ENCODE results near the gene LRBA.
"Not testable (repeated sequence)": the region's sequence is repeated elsewhere in the genome, so short reads cannot be mapped to it uniquely, and the experiment has no call there.

Gene LRBA

GRCh38 chr4:151013944-151014343 lies 1.1 kb downstream of the LRBA start:
- no peak for DNase-seq

- no peak for DNase-seq
Measured at GRCh38 chr4:151013491-151013890, 1.6 kb downstream of the LRBA start.

GRCh38 chr4:151012820-151013219 lies 2.3 kb downstream of the LRBA start:
- DNase-seq, result peak; percentile 27

DNA sequence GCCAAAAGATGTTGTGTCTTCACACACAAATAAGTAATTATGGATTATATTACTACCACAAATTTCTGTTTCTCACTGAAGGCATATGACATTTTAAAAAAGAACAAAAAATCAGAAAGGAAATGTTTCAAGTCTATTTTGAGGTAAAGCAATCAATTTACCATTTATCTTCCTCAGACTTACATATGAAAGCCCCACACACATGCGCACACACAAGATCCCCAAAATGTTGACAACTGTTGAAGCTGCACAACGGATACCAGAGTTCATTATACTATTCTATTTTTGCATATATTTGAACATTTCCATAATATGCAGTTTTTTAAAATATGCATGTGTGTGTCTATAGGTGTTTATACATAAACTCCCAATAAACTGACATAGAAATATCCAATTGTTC lies 2.7 kb downstream of the LRBA start:
- DNase-seq, result no peak

DNA sequence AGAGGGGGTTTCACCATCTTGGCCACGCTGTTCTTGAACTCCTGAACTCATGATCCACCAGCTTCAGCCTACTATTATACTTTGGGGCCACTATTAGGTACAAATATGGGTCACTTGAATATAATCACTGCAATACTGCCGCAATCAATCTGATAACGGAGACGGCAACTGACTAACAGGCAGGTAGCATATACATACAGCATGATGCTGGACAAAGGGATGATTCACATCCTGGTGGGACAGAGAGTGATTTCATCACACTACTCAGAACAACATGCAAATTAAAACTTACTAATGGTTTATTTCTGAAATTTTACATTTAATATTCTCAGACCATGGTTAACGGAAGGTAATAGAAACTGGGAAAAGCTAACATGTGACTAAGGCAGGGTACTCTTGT lies 10.9 kb downstream of the LRBA start:
- no peak for DNase-seq

GRCh38 chr4:151000747-151001429 lies 14.2 kb downstream of the LRBA start:
- DNase-seq, result no peak

GRCh38 chr4:150999086-150999485 lies 16.0 kb downstream of the LRBA start:
- no peak for DNase-seq

- no peak for DNase-seq
Measured at GRCh38 chr4:150997141-150997540, 17.9 kb downstream of the LRBA start.

DNA sequence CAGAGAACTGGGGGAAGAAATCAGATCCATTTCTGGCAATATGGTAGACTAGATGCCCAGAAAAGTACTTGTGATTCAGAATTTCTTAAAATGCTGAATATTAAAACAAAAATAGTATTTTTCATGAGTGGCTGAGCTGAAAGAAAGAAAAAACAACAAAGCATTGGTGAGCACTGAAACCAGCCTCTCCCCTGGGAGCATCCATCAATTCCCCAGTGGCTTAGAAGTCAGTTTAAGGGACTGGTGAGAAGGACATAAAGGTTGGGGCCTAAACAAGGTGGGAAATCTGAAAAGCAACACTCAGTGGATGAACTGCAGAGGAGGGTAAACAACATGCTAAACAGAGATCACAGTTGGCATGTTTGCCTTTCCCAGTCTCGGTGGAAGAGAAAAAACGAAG lies 20.4 kb downstream of the LRBA start:
- DNase-seq, result no peak

DNA sequence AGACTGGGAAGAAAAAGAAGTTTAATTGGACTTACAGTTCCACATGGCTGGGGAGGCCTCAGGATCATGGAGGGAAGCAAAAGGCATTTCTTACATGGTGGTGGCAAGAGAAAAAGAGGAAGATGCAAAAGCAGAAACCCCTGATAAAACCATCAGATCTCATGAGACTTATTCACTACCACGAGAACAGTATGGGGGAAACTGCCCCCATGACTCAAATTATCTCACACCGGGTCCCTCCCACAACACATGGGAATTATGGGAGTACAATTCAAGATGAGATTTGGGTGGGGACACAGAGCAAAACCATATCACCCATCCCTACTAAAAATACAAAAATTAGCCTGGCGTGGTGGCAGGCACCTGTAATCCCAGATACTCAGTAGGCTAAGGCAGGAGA lies 21.5 kb downstream of the LRBA start:
- not testable (repeated sequence) for DNase-seq

- no peak for DNase-seq
Measured at GRCh38 chr4:150990993-150991392, 24.1 kb downstream of the LRBA start.

DNA sequence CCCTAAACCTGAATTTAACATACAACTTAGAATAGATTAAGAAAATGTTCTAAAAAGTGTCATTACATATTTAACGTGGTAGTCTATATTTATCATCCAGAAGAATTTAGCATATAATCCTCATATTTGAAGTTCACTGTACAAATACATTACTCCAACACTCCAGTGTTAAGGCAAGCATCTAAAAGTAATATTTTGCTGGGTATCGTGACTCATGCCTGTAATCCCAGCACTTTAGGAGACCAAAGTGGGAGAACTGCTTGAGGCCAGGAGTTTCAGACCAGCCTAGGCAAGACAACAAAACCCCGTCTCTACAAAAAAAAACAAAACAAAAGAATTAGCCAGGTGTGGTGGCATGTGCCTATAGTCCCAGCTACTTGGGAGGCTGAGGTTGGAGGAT lies 24.8 kb downstream of the LRBA start:
- no peak for DNase-seq

DNA sequence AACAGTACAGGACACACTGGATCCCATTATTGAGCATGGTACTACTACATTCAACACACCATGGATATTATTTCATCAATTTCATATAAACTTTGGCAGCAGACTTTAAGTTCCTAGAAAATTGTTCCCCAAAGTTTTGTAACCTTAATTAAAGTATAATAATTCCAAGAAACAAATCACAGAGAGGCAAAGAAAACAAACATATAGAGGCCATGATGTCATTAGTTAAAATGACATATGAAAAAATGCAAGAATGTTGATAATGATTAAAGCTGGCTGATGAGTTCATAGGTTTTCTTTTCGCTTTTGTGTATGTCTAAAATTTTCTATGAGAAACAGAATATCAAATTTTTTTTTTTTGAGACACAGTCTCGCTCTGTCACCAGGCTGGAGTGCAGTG lies 26.8 kb downstream of the LRBA start:
- DNase-seq, result no peak

- no peak for DNase-seq
Measured at GRCh38 chr4:150987204-150987603, 27.9 kb downstream of the LRBA start.

GRCh38 chr4:150986085-150986484 lies 29.0 kb downstream of the LRBA start:
- peak; percentile 65 for DNase-seq

- DNase-seq, result no peak
Measured at GRCh38 chr4:150983851-150984250, 31.2 kb downstream of the LRBA start.

DNA sequence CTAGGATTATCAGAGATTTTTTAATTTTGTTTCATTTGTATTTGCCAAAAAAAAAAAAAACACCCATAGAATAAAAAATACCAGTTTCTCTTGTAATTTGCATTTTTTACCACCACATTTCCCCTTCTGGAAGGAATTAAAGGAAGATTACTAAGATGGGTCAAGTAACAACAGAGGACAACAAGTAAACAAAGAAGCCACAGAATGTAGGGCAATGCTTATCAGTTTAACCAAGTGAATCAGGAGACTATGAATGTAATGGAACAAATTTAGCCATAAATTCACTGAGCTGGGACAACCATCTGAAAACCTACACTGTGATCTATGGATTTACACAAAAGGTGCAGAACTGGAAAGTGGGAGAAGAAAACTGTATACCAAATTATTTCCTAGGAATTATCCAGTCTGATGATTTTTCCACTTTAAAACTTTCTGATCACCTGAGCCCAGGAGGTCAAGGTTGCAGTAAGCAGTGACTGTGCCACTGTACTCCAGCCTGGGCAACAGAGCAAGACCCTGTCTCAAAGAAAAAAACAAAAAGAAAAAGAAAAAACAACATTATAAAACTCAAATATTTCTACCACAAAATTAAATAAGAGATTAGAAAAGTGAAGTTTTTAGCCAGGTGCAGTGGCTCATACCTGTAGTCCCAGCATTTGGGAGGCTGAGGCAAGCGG lies 32.4 kb downstream of the LRBA start:
- no peak for DNase-seq

GRCh38 chr4:150978738-150979575 lies 36.1 kb downstream of the LRBA start:
- no peak for DNase-seq

DNA sequence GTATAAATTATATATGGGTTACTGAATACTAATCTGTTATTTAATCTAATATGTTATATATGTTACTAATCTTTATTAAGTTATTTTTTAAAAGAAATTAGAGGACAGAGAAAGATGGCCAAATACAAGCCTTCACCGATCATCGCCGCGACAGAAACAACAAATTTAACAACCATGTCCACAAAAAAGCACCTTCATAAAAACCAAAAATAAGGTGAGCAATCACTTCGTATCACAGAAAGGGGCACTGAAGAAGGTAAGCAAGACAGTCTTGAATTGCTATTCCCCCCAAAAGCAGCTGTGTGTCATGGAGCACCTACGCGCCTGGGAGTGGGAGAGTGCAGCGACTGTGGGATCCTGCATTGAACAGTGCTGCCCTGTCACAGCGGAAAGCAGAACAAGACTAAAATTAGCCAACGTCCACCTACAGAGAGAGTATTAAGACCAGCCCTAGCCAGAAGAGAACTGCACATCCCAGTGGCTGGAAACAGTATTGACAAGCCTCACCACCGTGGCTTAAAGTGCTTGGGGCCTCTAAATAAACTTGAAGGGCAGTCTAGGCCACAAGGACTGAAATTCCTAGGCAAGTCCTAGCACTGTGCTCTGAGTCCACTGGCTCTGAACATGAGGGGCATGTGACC lies 38.5 kb downstream of the LRBA start:
- no peak for DNase-seq

- no peak for DNase-seq
Measured at GRCh38 chr4:150974750-150975149, 40.3 kb downstream of the LRBA start.

- DNase-seq, result no peak
Measured at GRCh38 chr4:150974252-150974640, 40.8 kb downstream of the LRBA start.

DNA sequence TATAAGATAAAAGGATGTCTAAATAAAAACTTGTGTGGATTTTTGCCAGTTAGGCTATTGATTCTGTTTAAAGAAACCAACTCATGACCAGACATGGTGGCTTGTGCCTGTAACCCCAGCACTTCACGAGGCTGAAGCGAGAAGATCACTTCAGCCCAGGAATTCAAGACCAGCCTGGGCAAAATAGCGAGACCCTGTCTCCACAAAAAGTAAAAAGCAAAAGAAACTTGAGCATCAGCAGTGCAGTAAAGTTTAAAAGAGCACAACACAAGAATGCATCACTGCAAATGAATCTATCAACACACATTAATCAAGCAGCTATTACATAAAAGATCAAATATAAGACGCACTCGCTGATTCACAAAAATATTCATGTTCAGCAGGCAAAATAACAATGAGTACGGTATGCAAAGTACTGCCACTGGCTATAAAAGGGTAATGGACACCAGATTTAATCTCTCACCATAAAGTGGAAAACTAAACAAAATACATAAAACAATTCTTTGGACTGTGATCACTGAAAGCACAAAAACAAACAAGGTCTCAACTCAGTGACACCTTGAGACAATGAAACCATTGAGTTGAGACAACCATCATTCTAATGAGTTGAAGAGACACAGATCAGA lies 41.3 kb downstream of the LRBA start:
- DNase-seq, result no peak

DNA sequence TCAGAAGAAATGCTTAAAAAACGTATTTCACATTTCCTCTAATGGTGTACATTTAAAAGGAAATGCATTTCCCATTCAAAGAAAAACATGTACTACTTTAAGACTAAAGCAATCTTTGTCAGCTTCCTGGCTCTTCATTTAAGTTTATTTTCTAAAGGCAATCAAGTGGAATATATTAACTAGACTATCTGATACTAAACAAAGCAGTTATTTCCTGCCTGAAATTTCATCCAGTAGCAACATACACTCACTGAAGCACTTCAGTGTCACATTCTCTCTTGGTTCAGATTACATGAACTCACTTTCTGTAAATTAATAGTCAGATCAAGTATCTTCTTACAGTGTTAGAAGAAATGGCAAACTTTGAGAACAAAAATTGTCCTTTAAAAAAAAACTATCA lies 42.5 kb downstream of the LRBA start:
- DNase-seq, result no peak
